A673 (cell line): ENCODE results near the gene GRM3.

Source experiments
- EZH2 ChIP-seq: fragments of 200-600 bp; sonication (generic); IDR thresholded peaks from 2 replicates; pipeline ENCODE4 v1.6.1; 2017; ENCODE audit warnings: borderline replicate concordance, low read depth, mild to moderate bottlenecking, mixed read lengths, antibody characterized with exemption, low read length; ENCODE audit not compliant: poor library complexity, severe bottlenecking
- TF ChIP-seq, protein P1 (sequence below): fragments of 300-800, 200-600 bp; sonication (generic); conservative IDR thresholded peaks from 2 replicates; pipeline ENCODE4 v1.5.1; 2017; ENCODE audit warnings: low read depth, mild to moderate bottlenecking, antibody characterized with exemption, low read length, moderate library complexity, mixed read lengths

DNA sequence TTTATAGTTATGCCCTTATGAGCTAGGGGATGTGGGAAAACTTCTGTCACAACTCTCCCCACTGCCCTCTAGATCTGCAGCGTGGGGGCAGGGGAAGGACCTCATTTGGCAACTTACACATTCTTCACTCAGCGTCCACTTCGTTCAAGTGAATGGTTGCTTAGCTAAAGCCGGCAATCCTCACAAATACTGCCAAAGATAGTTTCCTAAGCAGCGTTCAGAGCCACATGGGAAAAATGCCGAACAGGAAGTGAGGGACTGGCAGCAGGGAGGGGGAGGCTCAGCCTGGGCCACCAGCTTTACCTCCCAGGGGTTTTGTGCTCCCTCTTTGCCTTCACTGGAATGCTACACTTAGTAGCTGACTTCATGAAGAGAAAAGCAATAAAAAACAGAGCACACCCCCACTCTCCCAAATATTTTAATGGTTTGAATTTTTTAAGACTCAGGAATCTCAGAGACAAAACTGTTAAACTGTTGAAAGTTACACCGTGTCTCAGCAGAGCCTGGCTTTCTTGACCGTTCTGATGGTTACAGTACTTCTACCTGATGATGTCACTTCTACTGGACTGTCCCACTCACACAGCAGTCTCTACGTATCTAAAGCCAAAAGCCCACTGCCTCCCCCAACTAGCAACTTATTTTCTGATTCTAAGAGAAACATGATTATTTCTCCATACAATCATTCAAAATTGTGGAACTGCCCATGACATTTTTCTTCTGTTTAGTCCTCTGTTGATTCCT lies 10.4 kb downstream of the GRM3 start:
- TF ChIP-seq, protein P1, sequence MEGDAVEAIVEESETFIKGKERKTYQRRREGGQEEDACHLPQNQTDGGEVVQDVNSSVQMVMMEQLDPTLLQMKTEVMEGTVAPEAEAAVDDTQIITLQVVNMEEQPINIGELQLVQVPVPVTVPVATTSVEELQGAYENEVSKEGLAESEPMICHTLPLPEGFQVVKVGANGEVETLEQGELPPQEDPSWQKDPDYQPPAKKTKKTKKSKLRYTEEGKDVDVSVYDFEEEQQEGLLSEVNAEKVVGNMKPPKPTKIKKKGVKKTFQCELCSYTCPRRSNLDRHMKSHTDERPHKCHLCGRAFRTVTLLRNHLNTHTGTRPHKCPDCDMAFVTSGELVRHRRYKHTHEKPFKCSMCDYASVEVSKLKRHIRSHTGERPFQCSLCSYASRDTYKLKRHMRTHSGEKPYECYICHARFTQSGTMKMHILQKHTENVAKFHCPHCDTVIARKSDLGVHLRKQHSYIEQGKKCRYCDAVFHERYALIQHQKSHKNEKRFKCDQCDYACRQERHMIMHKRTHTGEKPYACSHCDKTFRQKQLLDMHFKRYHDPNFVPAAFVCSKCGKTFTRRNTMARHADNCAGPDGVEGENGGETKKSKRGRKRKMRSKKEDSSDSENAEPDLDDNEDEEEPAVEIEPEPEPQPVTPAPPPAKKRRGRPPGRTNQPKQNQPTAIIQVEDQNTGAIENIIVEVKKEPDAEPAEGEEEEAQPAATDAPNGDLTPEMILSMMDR: no peak
- no peak for TF ChIP-seq EZH2
